NCI-H2081 treated with DMSO at 0.1 percent for 48 hours (cell line): ENCODE data around the gene MVB12B.
"Not testable (repeated sequence)": the region's sequence is repeated elsewhere in the genome, so short reads cannot be mapped to it uniquely, and the experiment has no call there.

ENCODE experiments used
- DNase-seq: peaks from one replicate; lab custom pipeline; 2025; lab: John Stamatoyannopoulos, UW

The MVB12B gene

DNA sequence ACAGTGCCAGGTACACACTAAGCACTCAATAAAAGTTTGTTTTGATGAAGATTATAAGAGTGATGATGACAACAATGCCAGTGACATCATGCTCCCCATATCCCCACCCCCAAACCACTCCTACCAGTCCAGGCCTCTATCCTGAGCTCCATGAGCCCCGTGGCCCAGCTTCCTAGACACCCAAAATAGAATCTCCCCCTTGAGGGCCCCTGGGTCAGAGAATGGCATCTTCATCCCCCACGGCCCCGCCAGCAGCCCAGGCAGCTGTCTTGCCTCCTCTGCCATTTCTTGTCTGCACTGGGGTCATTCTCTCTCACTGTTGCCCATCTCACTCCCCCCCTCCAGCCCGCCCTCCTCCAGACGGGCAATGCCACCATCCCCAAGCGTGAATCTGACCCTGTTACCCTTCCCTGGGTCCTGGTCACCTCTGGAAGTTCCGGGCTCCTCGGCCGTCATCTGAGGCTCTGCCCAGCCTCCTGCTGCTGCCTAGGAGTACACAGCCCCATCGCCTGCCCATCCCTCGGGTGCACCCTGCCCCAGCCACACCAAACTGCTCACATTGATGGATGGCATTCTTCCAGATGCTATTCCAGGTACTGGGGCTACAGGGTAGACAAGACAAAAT, 210.3 kb downstream of the MVB12B start:
- no peak for DNase-seq

DNA sequence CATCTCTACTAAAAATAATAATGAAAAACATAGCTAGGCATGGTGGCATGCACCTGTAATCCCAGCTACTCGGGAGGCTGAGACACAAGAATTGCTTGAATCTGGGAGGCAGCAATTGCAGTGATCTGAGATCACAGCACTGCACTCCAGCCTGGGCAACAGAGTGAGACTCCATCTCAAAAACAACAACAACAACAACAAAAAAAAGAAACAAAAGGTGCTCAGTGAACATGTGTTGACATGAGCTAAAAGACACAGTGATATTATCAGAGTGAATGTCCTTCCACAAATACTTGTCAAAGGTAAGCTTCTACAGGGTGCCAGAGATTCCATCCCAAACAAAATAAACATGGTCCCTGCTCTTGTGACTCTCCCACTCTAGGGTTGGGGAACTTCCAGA, 211.9 kb downstream of the MVB12B start:
- DNase-seq: no peak

DNA sequence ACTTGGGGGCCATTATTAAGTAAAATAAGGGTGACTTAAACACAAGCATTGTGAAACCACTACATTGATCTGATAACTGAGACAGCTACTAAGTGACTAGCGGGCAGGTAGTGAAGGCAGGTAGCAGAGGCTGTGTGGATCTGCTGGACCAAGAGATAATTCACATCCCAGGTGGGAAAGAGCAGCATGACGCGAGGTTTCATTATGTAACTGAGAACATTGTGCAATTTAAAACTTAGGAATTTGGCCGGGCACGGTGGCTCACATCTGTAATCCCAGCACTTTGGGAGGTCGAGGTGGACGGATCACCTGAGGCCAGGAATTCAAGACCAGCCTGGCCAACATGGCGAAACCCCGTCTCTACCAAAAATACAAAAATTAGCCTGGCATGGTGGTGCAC, 213.8 kb downstream of the MVB12B start:
- DNase-seq: not testable (repeated sequence)

DNA sequence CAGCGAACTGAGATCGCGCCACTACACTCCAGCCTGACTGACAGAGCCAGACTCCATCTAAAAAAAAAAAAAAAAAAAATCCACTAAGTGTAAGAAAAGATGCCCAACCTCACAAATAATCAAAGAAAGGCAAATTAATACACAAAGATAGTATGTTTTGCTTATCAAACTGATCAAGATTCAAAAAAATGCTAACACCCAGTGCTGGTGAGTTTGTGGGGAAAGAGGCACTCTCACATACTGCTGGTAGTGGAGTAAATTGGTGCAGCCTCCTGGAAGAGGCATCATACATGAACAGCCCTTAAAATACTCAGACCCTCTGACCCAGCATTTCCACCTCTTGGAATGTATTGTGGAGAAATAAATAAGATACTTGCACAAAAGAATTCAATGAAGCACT, 216.9 kb downstream of the MVB12B start:
- no peak for DNase-seq

DNA sequence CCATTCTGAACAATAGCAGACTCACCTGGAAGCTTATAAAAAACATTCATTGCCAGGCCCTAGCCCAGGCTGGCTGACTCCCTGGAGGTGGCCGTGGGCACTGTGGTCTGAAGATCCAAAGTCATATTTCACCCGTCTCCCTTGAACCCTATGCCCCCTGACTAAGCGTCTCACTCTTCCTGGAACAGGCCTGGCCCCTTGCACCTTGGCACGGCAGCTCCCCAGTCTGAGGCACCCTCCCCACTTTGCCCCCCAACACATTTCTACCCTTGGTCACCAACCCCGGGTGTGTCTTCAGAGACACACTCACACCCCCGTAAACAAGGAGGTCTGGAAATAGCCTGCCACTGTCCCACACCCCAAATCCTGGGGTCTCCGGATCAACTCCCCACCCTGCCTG, 218.5 kb downstream of the MVB12B start:
- no peak for DNase-seq

DNA sequence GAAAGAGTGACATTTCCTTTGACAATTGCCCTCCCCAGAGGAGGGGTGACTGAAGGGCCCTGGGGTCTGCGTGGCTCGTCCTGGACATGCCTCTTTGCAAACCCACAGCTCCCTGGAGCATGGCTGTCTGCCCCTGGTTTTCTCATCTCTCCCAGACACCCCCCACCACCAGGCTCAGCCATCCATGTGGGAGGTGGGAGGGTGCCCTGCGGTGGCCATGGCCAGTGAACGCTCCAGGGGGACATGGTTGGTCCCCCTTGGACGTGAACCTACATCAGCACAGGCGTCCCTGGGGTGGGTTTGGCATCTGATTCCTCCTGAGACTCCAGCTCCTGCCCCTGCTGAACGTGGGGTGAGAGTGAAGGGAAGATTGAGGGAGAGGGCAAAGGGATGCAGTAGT, 219.4 kb downstream of the MVB12B start:
- DNase-seq: no peak

DNA sequence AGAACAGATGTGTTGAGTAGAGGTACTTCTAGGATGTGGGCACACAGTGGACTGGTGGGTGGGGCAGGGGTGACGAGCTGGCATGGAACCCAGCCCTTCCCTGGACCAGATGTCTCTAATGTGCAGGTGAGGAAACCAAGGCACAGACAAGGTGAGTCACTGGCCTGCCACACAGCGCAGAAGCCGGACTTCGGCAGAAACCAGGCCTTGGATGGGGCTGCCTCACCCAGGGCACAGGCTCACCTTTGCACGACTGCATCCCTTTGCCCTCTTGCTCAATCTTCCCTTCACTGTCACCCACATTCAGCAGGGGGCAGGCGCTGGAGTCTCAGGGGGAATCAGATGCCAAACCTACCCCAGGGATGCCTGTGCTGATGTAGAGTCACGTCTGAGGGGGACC, 221.7 kb downstream of the MVB12B start:
- DNase-seq: no peak

DNA sequence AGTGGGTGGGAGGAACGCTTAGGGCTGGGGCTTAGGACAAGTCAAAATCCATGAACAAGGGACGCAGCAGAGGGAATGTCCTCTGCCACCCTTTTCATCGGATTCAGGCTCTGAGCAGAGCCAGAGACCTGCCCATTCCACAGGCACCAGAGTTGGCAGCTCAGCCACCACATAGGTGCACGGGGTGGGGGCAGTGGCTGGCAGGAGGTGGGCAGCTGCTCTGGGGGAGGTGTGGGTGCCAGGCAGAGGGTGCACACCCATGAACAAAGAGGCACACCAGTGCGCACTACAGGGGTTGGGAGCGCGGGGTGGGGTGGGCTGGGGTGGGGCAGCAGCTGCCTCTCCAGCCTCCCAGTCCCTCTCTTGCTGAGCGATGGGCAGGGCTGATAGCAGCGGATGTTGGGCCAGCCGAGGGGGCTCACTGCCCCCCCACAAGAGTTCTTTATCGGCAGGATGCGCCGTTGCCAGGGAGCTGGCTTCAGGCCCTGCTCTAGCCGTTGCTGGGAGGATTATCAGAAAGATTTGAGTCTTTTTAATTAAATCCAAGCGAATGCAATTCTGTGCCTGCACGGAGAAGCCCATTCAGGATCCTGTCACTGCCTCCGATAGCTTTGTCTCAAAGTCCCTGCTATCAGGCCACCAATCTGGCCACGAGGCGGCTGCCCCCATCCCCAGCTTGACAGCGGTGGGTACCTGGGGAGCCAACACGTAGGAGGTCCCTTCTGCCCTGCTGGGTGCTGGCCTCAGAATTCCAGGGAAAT, 222.8 kb downstream of the MVB12B start:
- DNase-seq: no peak

DNA sequence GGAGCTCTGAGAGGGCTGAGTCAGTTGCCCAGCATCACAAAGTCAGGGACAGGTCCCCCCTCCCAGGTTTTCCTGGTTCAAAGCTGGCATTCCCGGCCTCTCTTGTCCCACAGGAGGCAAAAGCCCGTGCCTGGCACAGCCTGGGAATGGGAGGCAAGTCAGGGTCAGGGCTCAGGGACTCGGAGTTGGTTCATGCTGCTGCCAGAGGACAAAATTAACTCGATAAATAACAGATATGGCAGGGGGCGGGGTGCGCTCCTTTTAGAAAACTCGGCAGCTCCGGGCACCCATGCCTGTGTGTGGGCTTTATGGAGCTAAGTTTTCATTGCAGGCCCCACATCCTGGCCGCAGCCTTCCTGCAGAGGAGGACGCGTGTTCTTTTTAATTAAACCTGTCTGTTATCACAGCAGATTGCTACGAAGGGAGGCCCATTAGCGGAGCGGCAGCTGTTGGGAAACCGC, 224.3 kb downstream of the MVB12B start:
- no peak for DNase-seq

DNA sequence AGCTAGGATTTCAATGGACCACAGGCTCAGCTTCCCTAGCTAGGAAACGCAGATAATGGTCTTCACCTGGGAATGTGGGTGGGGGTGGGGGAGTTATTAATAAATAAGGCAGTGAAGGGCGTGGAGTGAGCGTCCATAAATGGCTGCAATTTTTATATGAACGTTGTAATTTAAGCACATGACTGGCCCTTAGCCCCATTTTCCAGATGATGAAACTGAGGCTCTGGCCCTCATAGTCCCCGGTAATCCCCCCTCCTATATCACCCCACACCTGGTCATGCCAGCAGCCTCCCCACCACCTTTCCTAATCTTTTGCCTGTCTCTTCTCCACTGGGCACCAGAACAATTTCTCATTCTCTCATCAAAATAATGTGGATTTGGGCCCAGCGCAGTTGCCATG, 225.2 kb downstream of the MVB12B start:
- no peak for DNase-seq

DNA sequence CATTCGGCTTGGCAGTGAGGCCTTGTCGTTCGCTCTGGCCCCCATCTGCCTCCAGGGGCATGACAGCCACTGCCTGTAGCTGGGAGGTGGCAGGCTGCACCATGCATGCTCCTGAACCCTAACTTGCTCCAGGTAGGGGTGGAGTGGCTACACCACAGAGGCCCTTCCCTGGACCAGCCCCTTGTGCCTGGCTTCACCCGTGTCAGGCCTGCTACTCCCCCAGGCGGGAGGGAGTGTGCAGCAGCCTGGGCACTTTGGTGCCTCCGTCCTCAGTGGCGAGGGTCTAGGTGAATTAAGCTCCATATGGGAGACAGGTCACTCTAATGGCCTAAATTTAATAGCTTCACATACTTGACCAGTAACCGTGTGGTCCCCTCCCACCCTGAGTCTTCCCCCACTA, 227.7 kb downstream of the MVB12B start:
- no peak for DNase-seq

DNA sequence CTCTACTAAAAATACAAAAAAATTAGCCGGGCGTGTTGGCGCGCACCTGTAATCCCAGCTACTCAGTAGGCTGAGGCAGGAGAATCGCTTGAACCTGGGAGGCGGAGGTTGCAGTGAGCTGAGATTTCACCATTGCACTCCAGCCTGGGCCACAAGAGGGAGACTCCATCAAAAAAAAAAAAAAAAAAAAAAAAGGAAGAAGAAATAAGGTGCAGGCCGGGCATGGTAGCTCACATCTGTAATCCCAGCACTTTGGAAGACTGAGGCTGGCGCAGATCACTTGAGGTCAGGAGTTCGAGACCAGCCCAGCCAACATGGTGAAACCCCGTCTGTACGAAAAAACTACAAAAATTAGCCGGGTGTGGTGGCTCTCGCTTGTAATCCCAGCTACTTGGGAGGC, 228.8 kb downstream of the MVB12B start:
- DNase-seq: not testable (repeated sequence)
